Neural cell (in vitro differentiated cells): ENCODE data around the gene MAGI1. TPM values are rescaled to one million over a fixed set of nuclear protein-coding genes. Genes with fewer than 3 reads are reported as not detected.

ENCODE experiments used
- H2AFZ ChIP-seq: fragments of 200-600, 300-800 bp; sonication (generic), shearing (Covaris generic); 2 replicates; pipeline ENCODE4 v1.6.0; 2014; ENCODE audit warnings: low read depth, mild to moderate bottlenecking, antibody characterized with exemption, low read length, moderate library complexity
- H3F3A ChIP-seq: fragments of 200-600 bp; shearing (Covaris generic); 2 replicates; pipeline ENCODE4 v1.6.1; 2016; ENCODE audit warnings: mild to moderate bottlenecking, moderate library complexity, mixed read lengths, antibody characterized with exemption, low read length; ENCODE audit not compliant: insufficient read depth, poor library complexity, severe bottlenecking
- H3K27ac ChIP-seq: fragments of 200-600, 300-800 bp; sonication (generic), shearing (Covaris generic); 2 replicates; pipeline ENCODE4 v1.5.1; 2014; ENCODE audit warnings: mild to moderate bottlenecking, low read length, moderate library complexity
- H3K27me3 ChIP-seq: fragments of 300-800, 200-600 bp; sonication (generic), shearing (Covaris generic); 2 replicates; pipeline ENCODE4 v1.6.0; 2014; ENCODE audit warnings: mild to moderate bottlenecking, low read depth, low read length, moderate library complexity; ENCODE audit not compliant: insufficient read depth
- H3K36me3 ChIP-seq: fragments of 300-800, 200-600 bp; sonication (generic), shearing (Covaris generic); 2 replicates; pipeline ENCODE4 v1.5.1; 2014; ENCODE audit warnings: mild to moderate bottlenecking, antibody characterized with exemption, low read length, moderate library complexity; ENCODE audit not compliant: insufficient read depth
- H3K4me2 ChIP-seq: fragments of 300-800, 200-600 bp; sonication (generic), shearing (Covaris generic); 2 replicates; pipeline ENCODE4 v1.6.0; 2014; ENCODE audit warnings: mild to moderate bottlenecking, low read length
- H3K4me3 ChIP-seq: fragments of 300-800, 200-600 bp; sonication (generic), shearing (Covaris generic); 2 replicates; pipeline ENCODE4 v1.5.1; 2014; ENCODE audit warnings: mild to moderate bottlenecking, low read length, moderate library complexity
- H3K79me2 ChIP-seq: fragments of 200-600 bp; shearing (Covaris generic); replicated peaks from 2 replicates; pipeline ENCODE4 v1.6.0; 2014; ENCODE audit warnings: mild to moderate bottlenecking, low read length, moderate library complexity; ENCODE audit not compliant: insufficient read depth
- H3K9ac ChIP-seq: fragments of 300-800, 200-600 bp; sonication (generic), shearing (Covaris generic); 2 replicates; pipeline ENCODE4 v1.6.1; 2016; ENCODE audit warnings: mild to moderate bottlenecking, low read length, mixed read lengths
- H3K9me2 ChIP-seq: fragments of 200-600 bp; shearing (Covaris generic); 2 replicates; pipeline ENCODE4 v1.6.1; 2016; ENCODE audit warnings: mild to moderate bottlenecking, low read length, mixed read lengths; ENCODE audit not compliant: insufficient read depth
- H3K9me3 ChIP-seq: fragments of 200-600, 300-800 bp; sonication (generic), shearing (Covaris generic); 2 replicates; pipeline ENCODE4 v1.6.1; 2016; ENCODE audit warnings: mild to moderate bottlenecking, mixed run types, low read length, moderate library complexity, mixed read lengths
- H4K20me1 ChIP-seq: fragments of 200-600 bp; shearing (Covaris generic); 2 replicates; pipeline ENCODE4 v1.6.1; 2016; ENCODE audit warnings: mild to moderate bottlenecking, mixed run types; ENCODE audit not compliant: insufficient read depth
- EP300 ChIP-seq: fragments of 450-650 bp; conservative IDR thresholded peaks from 2 replicates; pipeline ENCODE4 v1.6.1; 2014; ENCODE audit warnings: antibody characterized with exemption, mild to moderate bottlenecking, moderate library complexity; ENCODE audit not compliant: poor library complexity, severe bottlenecking
- EZH2 ChIP-seq: fragments of 200-600, 300-800 bp; shearing (Covaris generic), sonication (generic); IDR thresholded peaks from 2 replicates; pipeline ENCODE4 v1.6.1; 2014; ENCODE audit warnings: antibody characterized with exemption, low read length, borderline replicate concordance, mild to moderate bottlenecking; ENCODE audit not compliant: insufficient read depth, poor library complexity, severe bottlenecking
- MXI1 ChIP-seq: fragments of 450-650 bp; conservative IDR thresholded peaks from 2 replicates; pipeline ENCODE4 v1.6.1; 2014; ENCODE audit warnings: antibody characterized with exemption, mild to moderate bottlenecking; ENCODE audit not compliant: poor library complexity, severe bottlenecking
- POLR2AphosphoS5 ChIP-seq: IDR thresholded peaks from 2 replicates; pipeline ENCODE4 v1.6.1; 2012
- RAD21 ChIP-seq: fragments of 450-650 bp; conservative IDR thresholded peaks from 2 replicates; pipeline ENCODE4 v1.6.1; 2014; ENCODE audit warnings: antibody characterized with exemption, mild to moderate bottlenecking, moderate library complexity
- REST ChIP-seq: IDR thresholded peaks from 2 replicates; pipeline ENCODE4 v1.6.1; 2012; ENCODE audit warnings: borderline replicate concordance
- SMC3 ChIP-seq: fragments of 450-650 bp; conservative IDR thresholded peaks from 2 replicates; pipeline ENCODE4 v1.6.1; 2014; ENCODE audit warnings: antibody characterized with exemption, mild to moderate bottlenecking, moderate library complexity; ENCODE audit not compliant: poor library complexity
- TAF1 ChIP-seq: IDR thresholded peaks from 2 replicates; pipeline ENCODE4 v1.6.1; 2012; ENCODE audit warnings: low read depth
- polyA plus RNA-seq: library from polyadenylated mRNA; depleted of rRNA; stranded (reverse); fragments of >200 nt; gene quantifications from 2 replicates; pipeline ENCODE4 v1.2.3, GENCODE V29; 2014
- TF ChIP-seq, protein P1 (sequence below): fragments of 450-650 bp; IDR thresholded peaks from 2 replicates; pipeline ENCODE4 v1.5.1; 2014; ENCODE audit warnings: antibody characterized with exemption, mild to moderate bottlenecking, moderate library complexity; ENCODE audit not compliant: poor library complexity, severe bottlenecking

The MAGI1 gene
- polyA plus RNA-seq, 1 donor from 2014 or later = 44.7 TPM

- Histone ChIP-seq H3K9me3 (no peaks in the 10 kb centered on the region), H2AFZ (no peak overlapping the region), H3K4me2 (no peak overlapping the region), H3K9ac (no peak overlapping the region), H3K79me2 (no peaks in the 10 kb centered on the region), H3K36me3 (no peaks in the 10 kb centered on the region), H4K20me1 (no peaks in the 10 kb centered on the region), H3F3A (no peaks in the 10 kb centered on the region), H3K27me3 (no peaks in the 10 kb centered on the region), H3K27ac (no peak overlapping the region), H3K9me2 (no peaks in the 10 kb centered on the region), H3K4me3 (no peak overlapping the region)
- no peak for TF ChIP-seq TAF1
- TF ChIP-seq EP300 = no peak
- TF ChIP-seq POLR2AphosphoS5 = no peak
- no peak for TF ChIP-seq SMC3
- TF ChIP-seq EZH2 = no peak
- TF ChIP-seq REST = no peak
- no peak for TF ChIP-seq MXI1
- TF ChIP-seq, protein P1, sequence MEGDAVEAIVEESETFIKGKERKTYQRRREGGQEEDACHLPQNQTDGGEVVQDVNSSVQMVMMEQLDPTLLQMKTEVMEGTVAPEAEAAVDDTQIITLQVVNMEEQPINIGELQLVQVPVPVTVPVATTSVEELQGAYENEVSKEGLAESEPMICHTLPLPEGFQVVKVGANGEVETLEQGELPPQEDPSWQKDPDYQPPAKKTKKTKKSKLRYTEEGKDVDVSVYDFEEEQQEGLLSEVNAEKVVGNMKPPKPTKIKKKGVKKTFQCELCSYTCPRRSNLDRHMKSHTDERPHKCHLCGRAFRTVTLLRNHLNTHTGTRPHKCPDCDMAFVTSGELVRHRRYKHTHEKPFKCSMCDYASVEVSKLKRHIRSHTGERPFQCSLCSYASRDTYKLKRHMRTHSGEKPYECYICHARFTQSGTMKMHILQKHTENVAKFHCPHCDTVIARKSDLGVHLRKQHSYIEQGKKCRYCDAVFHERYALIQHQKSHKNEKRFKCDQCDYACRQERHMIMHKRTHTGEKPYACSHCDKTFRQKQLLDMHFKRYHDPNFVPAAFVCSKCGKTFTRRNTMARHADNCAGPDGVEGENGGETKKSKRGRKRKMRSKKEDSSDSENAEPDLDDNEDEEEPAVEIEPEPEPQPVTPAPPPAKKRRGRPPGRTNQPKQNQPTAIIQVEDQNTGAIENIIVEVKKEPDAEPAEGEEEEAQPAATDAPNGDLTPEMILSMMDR = no peak
- TF ChIP-seq RAD21 = no peak
These were observed 34.5 kb downstream of the MAGI1 start for GRCh38 chr3:66004244-66004643.

DNA sequence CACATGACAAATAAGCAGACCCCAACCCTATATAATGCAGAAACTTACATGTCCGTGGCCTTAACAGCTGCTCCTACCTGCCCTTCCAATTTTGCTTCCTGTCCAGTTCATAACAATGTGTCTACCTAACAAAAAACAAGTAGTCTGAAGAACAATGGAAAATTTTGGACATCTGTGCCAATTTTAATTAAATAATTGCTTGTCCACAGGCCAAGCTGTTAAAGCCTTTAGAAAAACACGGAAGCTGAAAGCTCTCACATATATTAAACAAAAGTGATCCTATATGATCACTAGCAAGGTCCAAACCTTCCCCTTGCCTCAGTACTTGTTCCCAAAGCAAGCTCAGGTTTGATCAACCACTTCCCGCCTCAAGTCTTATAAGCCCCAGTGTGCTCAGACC lies 37.1 kb downstream of the MAGI1 start:
- TF ChIP-seq RAD21 (no peak), EZH2 (no peak), POLR2AphosphoS5 (no peak), SMC3 (no peak), REST (no peak)
- no peaks in the 10 kb centered on the region for H3F3A ChIP-seq
- no peaks in the 10 kb centered on the region for H3K79me2 ChIP-seq
- H3K36me3 ChIP-seq = no peaks in the 10 kb centered on the region
- no peak overlapping the region for H3K4me2 ChIP-seq
- no peaks in the 10 kb centered on the region for H3K27me3 ChIP-seq
- H2AFZ ChIP-seq = no peak overlapping the region
- H3K27ac ChIP-seq = no peak overlapping the region
- no peak overlapping the region for H3K4me3 ChIP-seq
- H3K9ac ChIP-seq = no peak overlapping the region
- no peaks in the 10 kb centered on the region for H3K9me3 ChIP-seq
- H3K9me2 ChIP-seq = no peaks in the 10 kb centered on the region
- no peaks in the 10 kb centered on the region for H4K20me1 ChIP-seq
